Bronchial smooth muscle cell (primary cell): ENCODE results near the gene RAG1. TPM values are rescaled to one million over a fixed set of nuclear protein-coding genes. Genes with fewer than 3 reads are reported as not detected.

ENCODE experiments used
- total RNA-seq: library from RNA; depleted of rRNA; stranded (reverse); fragments of >200 nt; gene quantifications from 2 replicates; pipeline ENCODE4 v1.2.1, GENCODE V29; 2014

Gene RAG1
- total RNA-seq = 0.43 and 0.63 TPM in 2 replicates

DNA sequence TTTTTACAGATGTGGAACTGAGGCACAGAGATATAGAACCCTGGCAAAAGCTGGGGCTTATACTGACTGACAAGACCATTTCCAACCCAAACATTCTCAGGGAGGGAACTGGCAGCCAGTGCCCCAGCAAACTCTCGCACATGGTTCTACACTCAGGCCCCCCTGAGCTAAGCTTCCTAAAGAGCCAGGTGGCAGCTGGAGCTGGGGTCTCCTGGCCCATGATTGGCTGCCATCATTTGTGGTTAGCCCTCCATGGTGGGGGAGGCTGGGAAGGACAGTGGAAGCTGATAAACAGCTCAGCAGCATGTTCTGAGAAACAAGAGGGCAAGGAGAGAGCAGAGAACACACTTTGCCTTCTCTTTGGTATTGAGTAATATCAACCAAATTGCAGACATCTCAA lies at the start of gene RAG1:
Gene RAG1, plus strand, starts transcription at position 314 of the 400 bp plus-strand sequence. CDS start 5,298 bp downstream, outside the sequence.

DNA sequence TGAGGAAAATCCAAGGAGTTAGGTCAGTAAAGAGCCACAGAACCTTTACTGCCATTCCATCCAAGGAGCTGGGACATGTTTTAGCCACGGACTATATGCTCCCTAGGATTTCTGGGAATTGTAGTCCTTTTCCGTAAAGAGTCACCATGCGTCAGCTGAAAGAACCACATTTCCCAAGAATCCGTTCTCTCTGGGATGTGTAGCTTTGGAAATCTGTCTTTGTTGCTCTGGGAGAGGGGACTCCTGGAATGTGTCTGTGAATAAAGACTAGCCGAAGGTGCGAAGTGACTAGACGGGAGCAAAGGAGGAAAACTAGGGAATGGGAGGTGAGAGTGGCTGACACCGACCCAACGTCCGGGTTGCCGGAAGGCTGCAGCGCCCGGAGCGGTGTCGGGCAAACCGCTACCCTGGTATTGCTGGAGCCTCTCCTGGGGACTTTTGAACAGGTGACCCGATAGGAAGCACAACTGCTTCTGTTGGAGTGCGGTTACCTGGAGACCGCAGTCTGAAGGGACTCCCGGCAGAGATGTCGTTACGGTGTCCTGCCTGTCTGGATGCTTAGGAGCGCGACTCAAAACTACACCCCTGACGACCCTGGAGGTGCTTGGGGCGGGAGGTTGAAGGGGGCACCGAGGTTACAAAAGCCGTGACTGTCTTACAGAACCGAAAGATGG lies 26.6 kb downstream of the RAG1 start, which contains the start of gene IFTAP:
Gene IFTAP, plus strand, starts transcription at position 187 of the 674 bp plus-strand sequence. CDS start 15,602 bp downstream, outside the sequence.

DNA sequence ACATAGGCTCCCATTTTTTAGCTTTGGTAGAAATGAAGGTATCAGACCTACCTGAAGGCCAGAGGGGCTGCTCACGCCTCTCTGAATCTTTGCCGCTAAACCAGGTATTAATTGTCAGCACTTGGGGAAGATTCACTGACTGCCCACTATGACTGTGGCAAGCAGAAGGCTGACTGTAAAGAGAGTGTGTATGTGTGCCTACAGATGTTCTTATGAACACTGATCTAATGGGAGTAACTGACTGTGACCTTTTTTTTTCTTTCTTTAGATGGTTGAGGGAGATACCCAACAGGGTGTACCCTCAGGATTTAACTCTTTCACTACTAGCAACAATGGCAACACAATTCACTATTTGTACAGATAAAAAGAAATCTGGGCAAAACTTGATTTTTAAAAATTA lies 30.2 kb downstream of the RAG1 start, which contains the start of gene RAG2:
Gene RAG2, minus strand, starts transcription at position 186 of the 400 bp plus-strand sequence. CDS start 4,068 bp downstream, outside the sequence.

Other genes starting within 250 kb of the RAG1 start
- 3.5 and 4.2 TPM in 2 replicates for gene TRAF6, start 57.7 kb upstream of the RAG1 start, total RNA-seq
- 39.6 and 46.8 TPM in 2 replicates for gene IFTAP, start 26.5 kb downstream of the RAG1 start, total RNA-seq
- not detected in 2 replicates for gene RAG2, start 30.2 kb downstream of the RAG1 start, total RNA-seq